ENCODE measurements around the gene FAM149A.

- TF ChIP-seq SP2 (tag by site-specific recombination; IDR thresholded peaks at IDR 0.05), result no peak
- TF ChIP-seq ZNF76 (tag by site-specific recombination; IDR thresholded peaks at IDR 0.05; ENCODE audit: borderline replicate concordance, low read depth), result no peak
- no peak for TF ChIP-seq CTCF (tag by site-specific recombination; IDR thresholded peaks at IDR 0.05)
- TF ChIP-seq BCL11A (tag by site-specific recombination; IDR thresholded peaks at IDR 0.05; ENCODE audit: low read depth), result no peak
- TF ChIP-seq ZEB2 (tag by site-specific recombination; IDR thresholded peaks at IDR 0.05), result no peak
- no peak for TF ChIP-seq ZNF701 (tag by site-specific recombination; IDR thresholded peaks at IDR 0.05)
- TF ChIP-seq GLI2 (tag by site-specific recombination; IDR thresholded peaks at IDR 0.05; ENCODE audit: borderline replicate concordance, low read depth), result no peak
- TF ChIP-seq PBX3 (CRISPR knock-in tag; IDR thresholded peaks at IDR 0.05), result no peak
These were observed 113.3 kb downstream of the FAM149A start for GRCh38 chr4:186217733-186218293.

Measured in HEK293 (cell line).